Right forelimb (tissue), 1 donor: ENCODE data around the gene SPIB.
A peak's percentile ranks its signal among the peaks of the same experiment; 100 is the strongest.
"Not testable (repeated sequence)": the region's sequence is repeated elsewhere in the genome, so short reads cannot be mapped to it uniquely, and the experiment has no call there.

ENCODE experiments used
- DNase-seq: peaks from one replicate; pipeline ENCODE4 v3.0.0-alpha.2; 2018

The SPIB gene

DNA sequence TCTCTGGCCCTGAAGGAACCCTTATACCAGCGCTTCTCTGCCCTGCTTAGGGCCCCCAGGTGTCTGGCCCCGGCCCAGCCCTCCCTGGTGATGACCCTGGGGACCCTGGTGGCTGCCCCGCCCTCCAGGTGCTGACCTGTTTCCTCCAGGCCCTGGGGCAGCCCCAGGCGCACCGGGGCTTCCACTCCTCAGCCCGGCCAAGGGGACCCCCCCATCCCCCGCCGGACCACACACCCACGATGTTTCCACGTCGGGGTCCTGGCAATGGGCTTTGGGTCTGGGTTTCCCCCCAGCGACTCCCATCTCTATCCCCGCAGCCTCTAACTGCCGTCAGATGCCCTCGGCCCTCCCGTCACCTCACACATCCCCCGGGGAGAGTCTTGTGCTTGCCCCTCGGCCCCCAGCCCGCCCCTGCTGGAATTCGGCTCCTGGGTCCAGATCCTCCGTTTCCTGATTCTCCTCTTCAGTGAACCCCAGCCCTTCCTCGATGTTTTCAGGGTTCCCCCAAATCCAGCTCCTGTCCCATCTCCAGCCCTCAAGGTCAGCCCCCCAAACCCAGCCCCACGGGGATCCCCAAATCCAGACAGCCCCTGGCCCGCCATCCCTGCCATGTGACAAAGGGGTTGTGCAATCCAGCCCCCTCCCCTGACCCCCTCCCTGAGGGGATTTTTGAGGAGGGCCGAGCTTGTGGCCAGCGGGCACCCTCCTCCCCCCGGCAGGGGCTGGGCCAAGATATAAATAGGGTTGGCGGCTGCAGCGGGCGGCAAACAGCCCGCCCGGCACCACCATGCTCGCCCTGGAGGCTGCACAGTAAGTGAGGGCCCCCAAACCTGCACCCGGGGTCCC, at the start of gene SPIB:
Gene SPIB (plus strand): TSS at position 763 of the 846 bp plus-strand sequence. CDS start 25 bp downstream, at position 788.
- no peak for DNase-seq

GRCh38 chr19:50371914-50372475, 46.7 kb upstream of the SPIB start:
- no peak for DNase-seq

GRCh38 chr19:50376166-50377050, 42.3 kb upstream of the SPIB start, which contains the start of gene NR1H2:
NR1H2 (plus strand) TSS chr19:50376457; CDS start chr19:50377606, 1,149 bp downstream.
- peak; percentile 96 for DNase-seq

GRCh38 chr19:50377051-50377461, 41.7 kb upstream of the SPIB start:
- no peak for DNase-seq

GRCh38 chr19:50377517-50377916, 41.2 kb upstream of the SPIB start:
- DNase-seq, result no peak

DNA sequence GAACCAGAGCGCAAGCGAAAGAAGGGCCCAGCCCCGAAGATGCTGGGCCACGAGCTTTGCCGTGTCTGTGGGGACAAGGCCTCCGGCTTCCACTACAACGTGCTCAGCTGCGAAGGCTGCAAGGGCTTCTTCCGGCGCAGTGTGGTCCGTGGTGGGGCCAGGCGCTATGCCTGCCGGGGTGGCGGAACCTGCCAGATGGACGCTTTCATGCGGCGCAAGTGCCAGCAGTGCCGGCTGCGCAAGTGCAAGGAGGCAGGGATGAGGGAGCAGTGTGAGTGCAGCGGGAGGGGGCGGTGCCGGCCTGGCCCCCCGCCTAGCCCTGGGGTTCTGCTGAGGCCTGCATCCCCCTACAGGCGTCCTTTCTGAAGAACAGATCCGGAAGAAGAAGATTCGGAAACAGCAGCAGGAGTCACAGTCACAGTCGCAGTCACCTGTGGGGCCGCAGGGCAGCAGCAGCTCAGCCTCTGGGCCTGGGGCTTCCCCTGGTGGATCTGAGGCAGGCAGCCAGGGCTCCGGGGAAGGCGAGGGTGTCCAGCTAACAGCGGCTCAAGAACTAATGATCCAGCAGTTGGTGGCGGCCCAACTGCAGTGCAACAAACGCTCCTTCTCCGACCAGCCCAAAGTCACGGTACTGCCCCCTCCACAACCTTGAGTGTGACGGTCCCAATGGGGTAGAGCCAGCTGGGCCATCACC, 40.4 kb upstream of the SPIB start:
- no peak for DNase-seq

DNA sequence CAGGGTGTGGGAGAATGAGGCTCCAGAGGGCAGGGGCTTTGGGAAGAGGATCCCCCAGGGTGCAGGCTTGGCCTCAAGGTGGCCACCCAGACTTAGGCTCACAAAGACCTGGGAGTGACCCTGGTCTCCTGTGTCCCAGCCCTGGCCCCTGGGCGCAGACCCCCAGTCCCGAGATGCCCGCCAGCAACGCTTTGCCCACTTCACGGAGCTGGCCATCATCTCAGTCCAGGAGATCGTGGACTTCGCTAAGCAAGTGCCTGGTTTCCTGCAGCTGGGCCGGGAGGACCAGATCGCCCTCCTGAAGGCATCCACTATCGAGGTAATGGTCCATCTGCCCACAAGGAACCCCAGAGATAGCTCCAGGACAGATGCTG, 39.9 kb upstream of the SPIB start:
- no peak for DNase-seq

- no peak for DNase-seq
Observed at GRCh38 chr19:50379602-50380001, 39.1 kb upstream of the SPIB start.

- DNase-seq, result no peak
Observed at GRCh38 chr19:50380137-50380536, 38.6 kb upstream of the SPIB start.

DNA sequence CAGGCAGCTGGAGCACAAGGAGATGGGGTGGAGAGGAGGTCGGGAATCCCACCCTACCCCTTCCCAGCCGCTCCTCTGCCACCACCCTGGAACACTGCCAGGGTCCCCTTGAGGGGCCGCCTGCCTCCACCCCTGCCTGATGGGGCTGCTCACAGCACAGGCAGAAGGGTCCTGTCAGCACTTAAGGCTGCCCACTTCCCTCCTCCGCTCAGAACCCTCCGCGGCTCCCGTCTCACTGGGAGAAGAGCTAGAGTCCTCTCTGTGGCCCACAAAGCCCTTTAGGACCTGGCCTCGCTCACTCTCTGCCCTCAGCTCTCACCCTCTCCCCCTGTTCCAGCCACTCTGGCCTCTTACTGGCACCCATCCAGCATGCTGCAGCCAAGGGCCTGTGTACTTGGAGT, 38.0 kb upstream of the SPIB start:
- DNase-seq, result no peak

GRCh38 chr19:50381881-50382729, 36.6 kb upstream of the SPIB start:
- no peak for DNase-seq

- DNase-seq, result no peak
Observed at GRCh38 chr19:50383001-50383851, 35.5 kb upstream of the SPIB start.

DNA sequence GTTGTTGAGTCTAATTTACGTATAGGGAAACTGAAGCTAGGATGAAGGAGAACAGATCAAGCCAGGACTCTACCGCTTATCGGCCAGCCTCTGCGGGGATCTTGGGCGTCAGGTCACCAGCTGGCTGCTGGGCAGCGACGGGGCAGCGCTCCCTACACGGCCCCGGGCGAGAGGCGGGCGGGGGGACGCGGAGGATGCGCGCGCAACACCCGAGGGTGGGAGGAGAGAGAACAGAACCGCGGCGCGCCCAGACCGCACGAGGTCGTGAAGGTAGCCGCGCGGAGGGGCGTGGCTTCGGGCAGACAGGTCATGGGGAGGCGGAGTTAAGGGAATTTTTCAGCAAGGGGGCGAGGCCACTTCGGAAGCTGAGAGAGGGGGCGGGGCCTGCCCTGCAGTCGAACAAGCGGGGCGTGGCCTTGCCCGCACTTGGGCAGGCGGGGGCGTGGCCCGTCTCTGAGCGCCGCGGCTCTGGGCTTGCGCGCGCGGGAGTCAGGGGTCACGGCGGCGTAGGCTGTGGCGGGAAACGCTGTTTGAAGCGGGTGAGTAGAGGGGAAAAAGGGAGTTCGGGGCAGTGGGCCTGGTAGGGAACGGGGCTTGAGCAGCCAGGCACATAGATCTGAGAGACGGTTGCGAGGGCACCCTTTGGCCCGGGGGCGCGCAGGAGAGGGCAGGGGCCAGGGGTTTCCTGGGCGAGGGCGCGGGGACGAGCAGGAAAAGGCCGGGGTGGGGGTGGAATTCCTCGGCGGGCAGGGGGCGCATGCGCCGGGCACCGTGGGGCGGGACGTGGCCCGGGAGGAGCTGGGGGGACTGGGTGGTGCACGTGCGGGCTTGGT, 34.7 kb upstream of the SPIB start, which contains the start of gene POLD1:
Gene POLD1 (plus strand): TSS at position 496 of the 833 bp plus-strand sequence. CDS start 14,505 bp downstream, outside the sequence.
- DNase-seq, result peak; percentile 94

GRCh38 chr19:50384685-50385535, 33.8 kb upstream of the SPIB start:
- DNase-seq, result no peak

- no peak for DNase-seq
Observed at GRCh38 chr19:50387176-50387867, 31.4 kb upstream of the SPIB start.

GRCh38 chr19:50387868-50388245, 30.9 kb upstream of the SPIB start:
- no peak for DNase-seq

DNA sequence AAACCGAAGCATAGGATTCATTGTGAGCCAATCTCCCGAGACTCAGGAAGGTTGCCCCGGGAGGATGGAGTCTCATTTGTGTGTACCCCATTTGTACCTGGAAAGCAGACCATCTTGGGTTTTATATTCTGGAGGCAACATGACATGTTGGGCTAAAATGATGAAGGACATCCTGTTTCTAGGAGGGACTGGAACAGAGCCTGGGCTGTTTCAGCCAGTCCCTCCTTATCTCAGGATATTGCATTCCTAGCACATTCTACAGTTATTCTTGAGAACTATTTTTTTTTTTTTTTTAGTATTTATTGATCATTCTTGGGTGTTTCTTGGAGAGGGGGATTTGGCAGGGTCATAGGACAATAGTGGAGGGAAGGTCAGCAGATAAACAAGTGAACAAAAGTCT, 28.4 kb upstream of the SPIB start:
- not testable (repeated sequence) for DNase-seq

GRCh38 chr19:50390952-50391351, 27.8 kb upstream of the SPIB start:
- not testable (repeated sequence) for DNase-seq
